ENCODE measurements around the gene BBX. TPM values are rescaled to one million over a fixed set of nuclear protein-coding genes. Genes with fewer than 3 reads are reported as not detected.

Gene BBX
- total and polyA plus RNA-seq, 12 donors = 4.6 to 49.8 (median 38.0) TPM

GRCh38 chr3:107810171-107811071 is 287.7 kb downstream of the BBX start:
- intact Hi-C loops (cut with DNase I) = no loop called here
- peaks cover 0 to 5% (median 0%) of the 10 kb centered on the region in 9 donors for H3K4me1 ChIP-seq
- H3K4me3 ChIP-seq = no peak overlapping the region
- H3K36me3 ChIP-seq = peaks cover 0 to 44% (median 16%) of the 10 kb centered on the region in 9 donors
- H3K27me3 ChIP-seq = no peaks in the 10 kb centered on the region
- no peaks in the 10 kb centered on the region for H3K9me3 ChIP-seq
- ATAC-seq (no peak), DNase-seq (no peak)
- no peak overlapping the region for H3K27ac ChIP-seq
- TF ChIP-seq, protein P1, sequence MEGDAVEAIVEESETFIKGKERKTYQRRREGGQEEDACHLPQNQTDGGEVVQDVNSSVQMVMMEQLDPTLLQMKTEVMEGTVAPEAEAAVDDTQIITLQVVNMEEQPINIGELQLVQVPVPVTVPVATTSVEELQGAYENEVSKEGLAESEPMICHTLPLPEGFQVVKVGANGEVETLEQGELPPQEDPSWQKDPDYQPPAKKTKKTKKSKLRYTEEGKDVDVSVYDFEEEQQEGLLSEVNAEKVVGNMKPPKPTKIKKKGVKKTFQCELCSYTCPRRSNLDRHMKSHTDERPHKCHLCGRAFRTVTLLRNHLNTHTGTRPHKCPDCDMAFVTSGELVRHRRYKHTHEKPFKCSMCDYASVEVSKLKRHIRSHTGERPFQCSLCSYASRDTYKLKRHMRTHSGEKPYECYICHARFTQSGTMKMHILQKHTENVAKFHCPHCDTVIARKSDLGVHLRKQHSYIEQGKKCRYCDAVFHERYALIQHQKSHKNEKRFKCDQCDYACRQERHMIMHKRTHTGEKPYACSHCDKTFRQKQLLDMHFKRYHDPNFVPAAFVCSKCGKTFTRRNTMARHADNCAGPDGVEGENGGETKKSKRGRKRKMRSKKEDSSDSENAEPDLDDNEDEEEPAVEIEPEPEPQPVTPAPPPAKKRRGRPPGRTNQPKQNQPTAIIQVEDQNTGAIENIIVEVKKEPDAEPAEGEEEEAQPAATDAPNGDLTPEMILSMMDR (IDR thresholded peaks at IDR 0.05) = no peak
- 90 to 95% methylated on average over 8 of the region's 8 CpGs for WGBS, 2 donors

DNA sequence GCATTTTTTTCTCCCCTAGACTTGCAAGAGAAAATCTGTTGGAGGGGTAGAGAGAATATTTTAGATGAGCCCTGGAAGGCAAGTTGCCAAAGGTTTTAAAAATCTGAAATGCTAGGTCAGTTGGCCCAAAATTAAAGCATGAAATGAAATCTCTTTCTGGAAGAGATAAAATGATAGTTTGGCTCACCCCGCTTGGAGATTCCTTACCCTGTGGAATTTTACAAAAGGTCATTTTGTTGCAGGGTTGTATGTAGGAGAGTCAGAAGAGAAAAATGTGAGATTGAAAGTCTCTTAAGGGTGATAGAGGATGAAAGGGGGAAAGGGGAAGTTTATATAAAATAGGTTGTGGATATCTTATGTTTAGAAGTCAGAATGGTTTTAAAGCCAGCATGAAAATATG is 290.3 kb downstream of the BBX start:
- H3K4me1 ChIP-seq = peaks cover 0 to 5% (median 0%) of the 10 kb centered on the region in 9 donors
- no peak overlapping the region for H3K4me3 ChIP-seq
- H3K9me3 ChIP-seq = no peaks in the 10 kb centered on the region
- H3K27ac ChIP-seq = no peak overlapping the region
- TF ChIP-seq, protein P1 (IDR thresholded peaks at IDR 0.05) = no peak
- intact Hi-C loops (cut with DNase I) = no loop called here
- ATAC-seq = no peak
- peaks cover 0 to 18% (median 0%) of the 10 kb centered on the region in 9 donors for H3K36me3 ChIP-seq
- DNase-seq = no peak
- whole genome bisulfite sequencing, 2 donors = 63 to 76% methylated on average over 1 of the region's 1 CpG
- H3K27me3 ChIP-seq = no peaks in the 10 kb centered on the region

GRCh38 chr3:107816107-107816506 is 293.3 kb downstream of the BBX start:
- H3K4me1 ChIP-seq = peaks cover 0 to 5% (median 0%) of the 10 kb centered on the region in 9 donors
- H3K36me3 ChIP-seq = no peaks in the 10 kb centered on the region
- no peaks in the 10 kb centered on the region for H3K9me3 ChIP-seq
- no peak overlapping the region for H3K4me3 ChIP-seq
- TF ChIP-seq, protein P1 (IDR thresholded peaks at IDR 0.05) = no peak
- DNase-seq (no peak), ATAC-seq (no peak)
- 86 to 88% methylated on average over 6 of the region's 6 CpGs for WGBS, 2 donors
- intact Hi-C loops (cut with DNase I) = no loop called here
- no peak overlapping the region for H3K27ac ChIP-seq
- H3K27me3 ChIP-seq = peaks cover 0 to 22% (median 10%) of the 10 kb centered on the region in 7 donors

- TF ChIP-seq, protein P1 (IDR thresholded peaks at IDR 0.05) = no peak
- Histone ChIP-seq H3K36me3 (no peaks in the 10 kb centered on the region), H3K27me3 (peaks cover 0 to 28% (median 10%) of the 10 kb centered on the region in 7 donors), H3K9me3 (no peaks in the 10 kb centered on the region), H3K4me1 (peaks cover 0 to 5% (median 0%) of the 10 kb centered on the region in 9 donors), H3K27ac (no peak overlapping the region), H3K4me3 (no peak overlapping the region)
- intact Hi-C loops (cut with DNase I) = no loop called here
- no peak for ATAC-seq
- DNase-seq = no peak
Measured at GRCh38 chr3:107817076-107817475, 294.3 kb downstream of the BBX start.
